ENCODE data around the gene MRTFB. TPM values are rescaled to one million over a fixed set of nuclear protein-coding genes. Genes with fewer than 3 reads are reported as not detected.

Gene MRTFB
- polyA plus RNA-seq, 1 experiment = 6.2 TPM

- no peaks in the 10 kb centered on the region for H3K27me3 ChIP-seq (ENCODE audit: control insufficient read depth, insufficient read depth, low read length)
- H3K36me3 ChIP-seq (ENCODE audit: control insufficient read depth, insufficient read depth, low read length) = no peaks in the 10 kb centered on the region; the same call in 1 of the 2 replicates
- POLR2A ChIA-PET = no interaction called here
- CTCF ChIA-PET = interaction anchor here (0.7 to 2.1 kb wide), 4 partner anchors 8 to 217 kb away, joined by 4 to 10 read pairs (median 7); no protein-coding TSS in a partner anchor
- 0 out of 2 replicates have a peak, but pooled peaks have one; percentile 8 for TF ChIP-seq CTCF (IDR thresholded peaks at IDR 0.05; ENCODE audit: insufficient read depth, low read depth, low read length)
- no peak for DNase-seq (ENCODE audit: low read depth)
- H3K4me3 ChIP-seq (ENCODE audit: low read depth, low read length) = no peak overlapping the region
Measured at GRCh38 chr16:14310519-14310991, 239.4 kb downstream of the MRTFB start.

- no peaks in the 10 kb centered on the region; the same call in 1 of the 2 replicates for H3K36me3 ChIP-seq (ENCODE audit: control insufficient read depth, insufficient read depth, low read length)
- CTCF ChIA-PET = no interaction called here
- H3K4me3 ChIP-seq (ENCODE audit: low read depth, low read length) = no peak overlapping the region
- TF ChIP-seq CTCF (IDR thresholded peaks at IDR 0.05; ENCODE audit: insufficient read depth, low read depth, low read length) = no peak
- POLR2A ChIA-PET = no interaction called here
- no peak for DNase-seq (ENCODE audit: low read depth)
- H3K27me3 ChIP-seq (ENCODE audit: control insufficient read depth, insufficient read depth, low read length) = no peaks in the 10 kb centered on the region
Measured at GRCh38 chr16:14314116-14314515, 243.0 kb downstream of the MRTFB start.

- ChIA-PET POLR2A (interaction anchor here (0.6 kb wide), 1 partner anchor 37 kb away, joined by 3 read pairs; no protein-coding TSS in a partner anchor), CTCF (interaction anchor here (0.6 to 0.8 kb wide), 2 partner anchors 19 to 40 kb away, joined by 3 read pairs; no protein-coding TSS in a partner anchor)
- Histone ChIP-seq H3K27me3 (ENCODE audit: control insufficient read depth, insufficient read depth, low read length) (no peaks in the 10 kb centered on the region), H3K4me3 (ENCODE audit: low read depth, low read length) (no peak overlapping the region), H3K36me3 (ENCODE audit: control insufficient read depth, insufficient read depth, low read length) (peaks cover 1% of the 10 kb centered on the region; the same call in 1 of the 2 replicates)
- DNase-seq (ENCODE audit: low read depth) = no peak
- no peak for TF ChIP-seq CTCF (IDR thresholded peaks at IDR 0.05; ENCODE audit: insufficient read depth, low read depth, low read length)
Measured at GRCh38 chr16:14315683-14316320, 244.7 kb downstream of the MRTFB start.

Small RNAs within 50 kb of the gene (small RNA-seq; reads per million reads assigned to genes)
- gene MIR193B (ENCODE audit: insufficient read length, low read depth, low replicate concordance) (14.1 reads per million, percentile 80 among the genes with 10 or more reads in this experiment), gene MIR365A (ENCODE audit: insufficient read length, low read depth, low replicate concordance) (not detected), gene RF00019 (ENCODE audit: insufficient read length, low read depth, low replicate concordance) (not detected)

Other genes starting within 250 kb of the MRTFB start
- 4.9 and 6.6 TPM in 2 replicates for gene ERCC4, start 151.2 kb upstream of the MRTFB start, polyA plus RNA-seq (2011; rRNA removed)